Hepatocyte (in vitro differentiated cells): ENCODE measurements around the gene KLC3. TPM values are rescaled to one million over a fixed set of nuclear protein-coding genes. Genes with fewer than 3 reads are reported as not detected.
"Not testable (repeated sequence)": the region's sequence is repeated elsewhere in the genome, so short reads cannot be mapped to it uniquely, and the experiment has no call there.

Experiments used
- DNase-seq: peaks from one replicate; pipeline ENCODE4 v3.0.0-alpha.2; 2016; ENCODE audit warnings: low spot score
- H2AFZ ChIP-seq: fragments of 200-600 bp; sonication (generic); 2 replicates; pipeline ENCODE4 v1.6.0; 2016; ENCODE audit warnings: antibody characterized with exemption, mild to moderate bottlenecking
- H3K27ac ChIP-seq: fragments of 200-600 bp; sonication (generic); 2 replicates; pipeline ENCODE4 v1.5.1; 2016; ENCODE audit warnings: mild to moderate bottlenecking
- H3K27me3 ChIP-seq: fragments of 200-600 bp; sonication (generic); 2 replicates; pipeline ENCODE4 v1.6.1; 2016
- H3K36me3 ChIP-seq: fragments of 200-600 bp; sonication (generic); replicated peaks from 2 replicates; pipeline ENCODE4 v1.5.1; 2016; ENCODE audit warnings: low read depth; ENCODE audit not compliant: insufficient read depth
- H3K4me1 ChIP-seq: fragments of 200-600 bp; sonication (generic); 2 replicates; pipeline ENCODE4 v1.5.1; 2016; ENCODE audit warnings: mild to moderate bottlenecking, moderate library complexity; ENCODE audit not compliant: insufficient read depth
- H3K4me2 ChIP-seq: fragments of 200-600 bp; sonication (generic); 2 replicates; pipeline ENCODE4 v1.6.0; 2016
- H3K4me3 ChIP-seq: fragments of 200-600 bp; sonication (generic); 2 replicates; pipeline ENCODE4 v1.5.1; 2016; ENCODE audit warnings: mild to moderate bottlenecking
- H3K79me2 ChIP-seq: fragments of 200-600 bp; sonication (generic); 2 replicates; pipeline ENCODE4 v1.6.0; 2017; ENCODE audit warnings: mild to moderate bottlenecking
- H3K9me2 ChIP-seq: fragments of 200-600 bp; sonication (generic); replicated peaks from 2 replicates; pipeline ENCODE4 v1.6.0; 2017; ENCODE audit warnings: mild to moderate bottlenecking; ENCODE audit not compliant: insufficient read depth
- H3K9me3 ChIP-seq: fragments of 200-600 bp; sonication (generic); 2 replicates; pipeline ENCODE4 v1.5.1; 2016; ENCODE audit warnings: low read depth, mild to moderate bottlenecking
- H4K20me1 ChIP-seq: fragments of 200-600 bp; sonication (generic); 2 replicates; pipeline ENCODE4 v1.6.0; 2016; ENCODE audit warnings: mild to moderate bottlenecking; ENCODE audit not compliant: insufficient read depth, poor library complexity, severe bottlenecking
- CTCF ChIP-seq: fragments of 200-600 bp; sonication (generic); IDR thresholded peaks from 2 replicates; pipeline ENCODE4 v1.5.1; 2016; ENCODE audit warnings: antibody characterized with exemption, mild to moderate bottlenecking; ENCODE audit not compliant: poor library complexity
- EZH2 ChIP-seq: fragments of 200-600 bp; sonication (generic); IDR thresholded peaks from 2 replicates; pipeline ENCODE4 v1.6.1; 2016; ENCODE audit warnings: antibody characterized with exemption, mild to moderate bottlenecking, borderline replicate concordance
- EZH2phosphoT487 ChIP-seq: fragments of 200-600 bp; sonication (generic); IDR thresholded peaks from one replicate; pipeline ENCODE4 v1.6.1; 2018; ENCODE audit warnings: antibody characterized with exemption, mild to moderate bottlenecking, low read depth, moderate library complexity; ENCODE audit not compliant: unreplicated experiment, severe bottlenecking
- WGBS: methylation state at CpG from one replicate; pipeline ENCODE4 v1.1.6; 2016; ENCODE audit warnings: low lambda C conversion rate; ENCODE audit errors: missing lambda C conversion rate; 5-methylcytosine and 5-hydroxymethylcytosine counted together
- polyA plus RNA-seq: library from polyadenylated mRNA; unstranded; fragments of >200 nt; fragmentation: Nextera tagmentation; extraction: Ambion mirVana; gene quantifications from 2 replicates; pipeline ENCODE4 v1.2.1, GENCODE V29; 2016
- total RNA-seq: library from RNA; depleted of rRNA; stranded (reverse); fragments of >200 nt; gene quantifications from 2 replicates; pipeline ENCODE4 v1.2.3, GENCODE V29; 2014

KLC3 gene
- total and polyA plus RNA-seq, 2 experiments from 2014 or later, result 5.5 to 7.6 TPM

GRCh38 chr19:45327404-45328143 lies 13.0 kb upstream of the KLC3 start:
- no peaks in the 10 kb centered on the region for H4K20me1 ChIP-seq
- no peak overlapping the region for H2AFZ ChIP-seq
- H3K27ac ChIP-seq, result no peak overlapping the region
- H3K27me3 ChIP-seq, result peaks cover 7% of the 10 kb centered on the region
- H3K9me2 ChIP-seq, result no peaks in the 10 kb centered on the region
- no peak overlapping the region for H3K4me3 ChIP-seq
- no peak overlapping the region for H3K4me2 ChIP-seq
- DNase-seq, result no peak
- H3K79me2 ChIP-seq, result no peaks in the 10 kb centered on the region
- WGBS, result 83% methylated on average over 13 of the region's 13 CpGs
- H3K4me1 ChIP-seq, result peaks cover 12% of the 10 kb centered on the region
- TF ChIP-seq EZH2phosphoT487 (no peak), CTCF (no peak), EZH2 (no peak)
- no peaks in the 10 kb centered on the region for H3K36me3 ChIP-seq
- H3K9me3 ChIP-seq, result no peaks in the 10 kb centered on the region

GRCh38 chr19:45331411-45331810 lies 9.1 kb upstream of the KLC3 start:
- no peaks in the 10 kb centered on the region for H3K79me2 ChIP-seq
- H2AFZ ChIP-seq, result no peak overlapping the region
- H3K4me3 ChIP-seq, result no peak overlapping the region
- H4K20me1 ChIP-seq, result no peaks in the 10 kb centered on the region
- no peaks in the 10 kb centered on the region for H3K9me3 ChIP-seq
- no peak for TF ChIP-seq EZH2phosphoT487
- no peak for TF ChIP-seq CTCF
- TF ChIP-seq EZH2, result no peak
- no peak overlapping the region for H3K4me2 ChIP-seq
- H3K27me3 ChIP-seq, result no peaks in the 10 kb centered on the region
- no peaks in the 10 kb centered on the region for H3K9me2 ChIP-seq
- H3K27ac ChIP-seq, result no peak overlapping the region
- DNase-seq, result no peak
- H3K4me1 ChIP-seq, result no peaks in the 10 kb centered on the region
- no peaks in the 10 kb centered on the region for H3K36me3 ChIP-seq
- 89% methylated on average over 7 of the region's 7 CpGs for WGBS

GRCh38 chr19:45333609-45334303 lies 6.8 kb upstream of the KLC3 start:
- no peak for DNase-seq
- no peak overlapping the region for H3K4me3 ChIP-seq
- no peaks in the 10 kb centered on the region for H3K4me1 ChIP-seq
- no peaks in the 10 kb centered on the region for H3K9me3 ChIP-seq
- H3K4me2 ChIP-seq, result no peak overlapping the region
- TF ChIP-seq CTCF, result no peak
- no peak for TF ChIP-seq EZH2phosphoT487
- no peak for TF ChIP-seq EZH2
- no peaks in the 10 kb centered on the region for H4K20me1 ChIP-seq
- WGBS, result 86% methylated on average over 10 of the region's 10 CpGs
- no peak overlapping the region for H2AFZ ChIP-seq
- no peaks in the 10 kb centered on the region for H3K9me2 ChIP-seq
- H3K36me3 ChIP-seq, result no peaks in the 10 kb centered on the region
- H3K27me3 ChIP-seq, result no peaks in the 10 kb centered on the region
- no peak overlapping the region for H3K27ac ChIP-seq
- H3K79me2 ChIP-seq, result no peaks in the 10 kb centered on the region

GRCh38 chr19:45334881-45335280 lies 5.7 kb upstream of the KLC3 start:
- H3K9me3 ChIP-seq, H3K27me3 ChIP-seq, DNase-seq, H3K9me2 ChIP-seq, H2AFZ ChIP-seq, H3K79me2 ChIP-seq, H3K4me1 ChIP-seq, H3K4me3 ChIP-seq, H3K36me3 ChIP-seq, H4K20me1 ChIP-seq, H3K4me2 ChIP-seq, H3K27ac ChIP-seq: not testable (repeated sequence)
- 85% methylated on average over 4 of the region's 4 CpGs for WGBS
